Measurements from ENCODE around the gene POU2F3.

DNA sequence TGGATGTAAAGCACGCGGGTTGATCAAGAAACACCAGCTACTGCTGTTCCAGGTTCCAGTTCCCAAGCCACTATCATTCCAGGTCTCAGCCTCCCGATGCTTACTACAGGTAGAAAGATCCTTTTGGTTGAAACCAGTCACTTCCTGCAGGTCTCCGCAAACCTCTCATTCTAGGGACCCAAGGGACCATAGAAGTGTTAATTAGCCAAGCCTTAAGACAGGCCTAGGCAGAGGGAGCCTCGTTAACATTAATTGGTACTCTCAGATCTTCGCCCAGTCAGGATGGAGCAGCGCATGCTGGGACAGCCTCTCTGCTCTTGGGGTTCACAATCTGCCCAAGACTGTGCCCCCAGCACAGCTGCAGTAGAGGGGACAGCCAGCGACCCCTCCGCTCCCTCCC, 40.3 kb upstream of the POU2F3 start:
- TF ChIP-seq POLR2AphosphoS5 (IDR thresholded peaks at IDR 0.05), result no peak
- TF ChIP-seq, protein P1, sequence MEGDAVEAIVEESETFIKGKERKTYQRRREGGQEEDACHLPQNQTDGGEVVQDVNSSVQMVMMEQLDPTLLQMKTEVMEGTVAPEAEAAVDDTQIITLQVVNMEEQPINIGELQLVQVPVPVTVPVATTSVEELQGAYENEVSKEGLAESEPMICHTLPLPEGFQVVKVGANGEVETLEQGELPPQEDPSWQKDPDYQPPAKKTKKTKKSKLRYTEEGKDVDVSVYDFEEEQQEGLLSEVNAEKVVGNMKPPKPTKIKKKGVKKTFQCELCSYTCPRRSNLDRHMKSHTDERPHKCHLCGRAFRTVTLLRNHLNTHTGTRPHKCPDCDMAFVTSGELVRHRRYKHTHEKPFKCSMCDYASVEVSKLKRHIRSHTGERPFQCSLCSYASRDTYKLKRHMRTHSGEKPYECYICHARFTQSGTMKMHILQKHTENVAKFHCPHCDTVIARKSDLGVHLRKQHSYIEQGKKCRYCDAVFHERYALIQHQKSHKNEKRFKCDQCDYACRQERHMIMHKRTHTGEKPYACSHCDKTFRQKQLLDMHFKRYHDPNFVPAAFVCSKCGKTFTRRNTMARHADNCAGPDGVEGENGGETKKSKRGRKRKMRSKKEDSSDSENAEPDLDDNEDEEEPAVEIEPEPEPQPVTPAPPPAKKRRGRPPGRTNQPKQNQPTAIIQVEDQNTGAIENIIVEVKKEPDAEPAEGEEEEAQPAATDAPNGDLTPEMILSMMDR (IDR thresholded peaks at IDR 0.05), result no peak

Measured in stomach (tissue), 4 donors.